ENCODE results near the gene MAGIX. TPM values are rescaled to one million over a fixed set of nuclear protein-coding genes. Genes with fewer than 3 reads are reported as not detected.
"Not testable (repeated sequence)": the region's sequence is repeated elsewhere in the genome, so short reads cannot be mapped to it uniquely, and the experiment has no call there.

Gene MAGIX
- polyA plus RNA-seq, 4 donors = 3.1 to 10.0 (median 6.4) TPM

GRCh38 chrX:49164589-49165360, 2.2 kb downstream of the MAGIX start:
- WGBS, 3 donors = 83 to 91% (median 86%) methylated on average over 29 to 31 of the region's 31 CpGs
- DNase-seq (no peak), FAIRE-seq (no peak)
- Histone ChIP-seq H3K4me3 (ENCODE audit: low read depth in 1 of 3, low read length in 3 of 3) (no peak overlapping the region), H3K9me3 (ENCODE audit: control insufficient read depth in 2 of 2, insufficient read depth in 1 of 2, low read depth in 1 of 2, low read length in 1 of 2) (no peaks in the 10 kb centered on the region), H3K4me1 (ENCODE audit: control insufficient read depth in 3 of 3, insufficient read depth in 2 of 3, low read depth in 1 of 3, low read length in 2 of 3) (peaks cover 0 to 12% (median 4%) of the 10 kb centered on the region in 3 donors), H3K27ac (ENCODE audit: low read depth in 1 of 3, low read length in 2 of 3) (peak overlapping the region in 2 of 3 donors; percentile 92 to 94), H3K36me3 (ENCODE audit: control insufficient read depth in 3 of 3, insufficient read depth in 2 of 3, low read depth in 1 of 3, low read length in 3 of 3) (peaks cover 0 to 4% (median 0%) of the 10 kb centered on the region in 3 donors), H3K27me3 (ENCODE audit: control insufficient read depth in 3 of 3, insufficient read depth in 3 of 3, low read length in 3 of 3) (no peaks in the 10 kb centered on the region)

DNA sequence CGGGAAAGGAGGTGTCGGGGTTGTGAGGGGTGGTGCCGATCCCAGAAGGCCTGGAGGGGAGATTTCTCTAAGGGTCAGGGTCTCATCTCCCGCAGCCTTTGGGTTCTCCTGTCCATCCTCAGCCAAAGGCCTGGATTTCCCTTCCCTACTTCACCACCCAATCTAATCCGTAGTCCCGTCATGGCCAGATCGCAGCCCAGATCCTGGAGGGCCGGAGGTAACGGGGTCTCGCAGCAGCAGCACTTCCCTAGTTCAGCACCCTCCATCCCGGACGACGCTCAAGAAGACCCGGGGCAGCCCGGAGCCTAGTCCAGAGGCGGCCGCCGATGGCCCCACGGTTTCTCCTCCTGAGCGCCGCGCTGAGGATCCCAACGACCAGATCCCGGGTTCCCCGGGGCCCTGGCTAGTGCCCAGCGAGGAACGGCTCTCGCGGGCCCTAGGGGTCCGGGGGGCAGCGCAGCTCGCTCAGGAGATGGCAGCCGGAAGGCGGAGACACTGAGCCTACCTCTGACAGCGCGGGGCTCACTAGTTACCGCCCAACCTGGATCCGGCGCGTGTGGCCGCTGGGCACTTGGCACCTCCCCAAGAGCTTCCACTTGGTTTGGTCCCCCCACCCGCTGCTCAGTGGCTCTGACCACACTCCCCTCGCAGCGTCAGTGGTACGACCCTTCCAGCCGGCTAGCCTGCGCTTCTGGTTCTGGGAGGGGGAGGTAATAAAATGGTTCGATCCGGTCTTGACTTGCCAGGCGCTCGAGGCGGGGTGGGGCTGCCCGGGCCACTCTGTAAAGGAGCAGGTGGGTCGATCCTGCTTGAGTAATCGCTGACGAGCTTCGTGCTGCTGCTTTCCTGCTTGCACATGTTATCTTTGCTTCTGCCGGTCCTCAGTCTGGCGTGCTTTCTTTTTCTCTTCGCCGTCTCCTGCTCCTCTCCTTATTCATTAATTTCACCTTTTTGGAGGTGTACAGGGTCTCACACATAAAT, 3.6 kb downstream of the MAGIX start:
- Histone ChIP-seq H3K36me3 (ENCODE audit: control insufficient read depth in 3 of 3, insufficient read depth in 2 of 3, low read depth in 1 of 3, low read length in 3 of 3) (peaks cover 0 to 4% (median 0%) of the 10 kb centered on the region in 3 donors), H3K9me3 (ENCODE audit: control insufficient read depth in 2 of 2, insufficient read depth in 1 of 2, low read depth in 1 of 2, low read length in 1 of 2) (no peaks in the 10 kb centered on the region), H3K4me1 (ENCODE audit: control insufficient read depth in 3 of 3, insufficient read depth in 2 of 3, low read depth in 1 of 3, low read length in 2 of 3) (peaks cover 0 to 12% (median 4%) of the 10 kb centered on the region in 3 donors), H3K27ac (ENCODE audit: low read depth in 1 of 3, low read length in 2 of 3) (peak overlapping the region; percentile 82 to 98 (median 94)), H3K27me3 (ENCODE audit: control insufficient read depth in 3 of 3, insufficient read depth in 3 of 3, low read length in 3 of 3) (no peaks in the 10 kb centered on the region), H3K4me3 (ENCODE audit: low read depth in 1 of 3, low read length in 3 of 3) (peak overlapping the region in 2 of 3 donors; percentile 47 to 50)
- WGBS, 3 donors = 2 to 37% (median 10%) methylated on average over 26 to 61 of the region's 61 CpGs
- DNase-seq (peak; percentile 88 to 92), FAIRE-seq (no peak)

GRCh38 chrX:49166914-49167739, 4.6 kb downstream of the MAGIX start:
- peaks cover 0 to 12% (median 4%) of the 10 kb centered on the region in 3 donors for H3K4me1 ChIP-seq (ENCODE audit: control insufficient read depth in 3 of 3, insufficient read depth in 2 of 3, low read depth in 1 of 3, low read length in 2 of 3)
- peak overlapping the region in 2 of 3 donors; percentile 34 to 50 for H3K4me3 ChIP-seq (ENCODE audit: low read depth in 1 of 3, low read length in 3 of 3)
- H3K27me3 ChIP-seq (ENCODE audit: control insufficient read depth in 3 of 3, insufficient read depth in 3 of 3, low read length in 3 of 3) = no peaks in the 10 kb centered on the region
- peak overlapping the region; percentile 63 to 98 (median 94) for H3K27ac ChIP-seq (ENCODE audit: low read depth in 1 of 3, low read length in 2 of 3)
- WGBS, 3 donors = 2 to 39% (median 17%) methylated on average over 28 to 35 of the region's 35 CpGs
- no peaks in the 10 kb centered on the region for H3K9me3 ChIP-seq (ENCODE audit: control insufficient read depth in 2 of 2, insufficient read depth in 1 of 2, low read depth in 1 of 2, low read length in 1 of 2)
- peaks cover 0 to 4% (median 0%) of the 10 kb centered on the region in 3 donors for H3K36me3 ChIP-seq (ENCODE audit: control insufficient read depth in 3 of 3, insufficient read depth in 2 of 3, low read depth in 1 of 3, low read length in 3 of 3)
- DNase-seq (peak; percentile 63 to 70), FAIRE-seq (no peak)

DNA sequence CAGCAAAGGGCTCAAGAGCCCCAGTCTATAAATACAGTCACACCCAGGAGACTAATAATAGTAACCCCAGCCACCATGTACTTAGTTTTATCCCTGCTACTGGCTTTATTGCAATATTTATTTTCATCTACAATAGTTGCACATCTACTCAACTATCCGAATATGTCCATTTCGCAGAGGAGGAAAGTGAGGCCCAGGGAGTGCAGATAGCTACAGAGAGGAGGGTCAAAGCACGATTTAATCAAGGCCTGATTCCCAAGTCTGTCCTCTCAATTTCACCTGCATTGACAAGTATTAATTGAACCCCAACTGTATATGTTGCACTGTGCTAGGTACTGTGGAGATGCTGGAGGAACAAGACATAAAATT, 5.2 kb downstream of the MAGIX start:
- no peak for FAIRE-seq
- no peak for DNase-seq
- Histone ChIP-seq H3K4me1 (ENCODE audit: control insufficient read depth in 3 of 3, insufficient read depth in 2 of 3, low read depth in 1 of 3, low read length in 2 of 3) (peaks cover 0 to 12% (median 4%) of the 10 kb centered on the region in 3 donors), H3K27ac (ENCODE audit: low read depth in 1 of 3, low read length in 2 of 3) (peak overlapping the region; percentile 63 to 98 (median 94)), H3K9me3 (ENCODE audit: control insufficient read depth in 2 of 2, insufficient read depth in 1 of 2, low read depth in 1 of 2, low read length in 1 of 2) (no peaks in the 10 kb centered on the region), H3K4me3 (ENCODE audit: low read depth in 1 of 3, low read length in 3 of 3) (peak overlapping the region in 1 of 3 donors; percentile 34), H3K36me3 (ENCODE audit: control insufficient read depth in 3 of 3, insufficient read depth in 2 of 3, low read depth in 1 of 3, low read length in 3 of 3) (peaks cover 0 to 4% (median 0%) of the 10 kb centered on the region in 3 donors), H3K27me3 (ENCODE audit: control insufficient read depth in 3 of 3, insufficient read depth in 3 of 3, low read length in 3 of 3) (no peaks in the 10 kb centered on the region)
- 56 to 75% (median 65%) methylated on average over 3 of the region's 3 CpGs for WGBS, 3 donors

- H3K9me3 ChIP-seq (ENCODE audit: control insufficient read depth in 2 of 2, insufficient read depth in 1 of 2, low read depth in 1 of 2, low read length in 1 of 2) = no peaks in the 10 kb centered on the region
- peaks cover 0 to 36% (median 4%) of the 10 kb centered on the region in 3 donors for H3K36me3 ChIP-seq (ENCODE audit: control insufficient read depth in 3 of 3, insufficient read depth in 2 of 3, low read depth in 1 of 3, low read length in 3 of 3)
- no peaks in the 10 kb centered on the region for H3K27me3 ChIP-seq (ENCODE audit: control insufficient read depth in 3 of 3, insufficient read depth in 3 of 3, low read length in 3 of 3)
- H3K27ac ChIP-seq (ENCODE audit: low read depth in 1 of 3, low read length in 2 of 3) = peak within 1 kb of the TSS; percentile 70 to 96 (median 83)
- H3K4me1 ChIP-seq (ENCODE audit: control insufficient read depth in 3 of 3, insufficient read depth in 2 of 3, low read depth in 1 of 3, low read length in 2 of 3) = peaks cover 0 to 15% (median 4%) of the 10 kb centered on the region in 3 donors
- no peak for FAIRE-seq
- peak within 1 kb of the TSS; percentile 56 to 81 (median 57) for H3K4me3 ChIP-seq (ENCODE audit: low read depth in 1 of 3, low read length in 3 of 3)
- WGBS, 3 donors = 1 to 40% (median 5%) methylated on average over 20 to 46 of the region's 46 CpGs
- DNase-seq = peak; percentile 56 to 73
These were observed 9.3 kb downstream of the MAGIX start, which contains the start of gene PLP2 for GRCh38 chrX:49171752-49172279. Gene PLP2 (plus strand): TSS chrX:49171898. CDS start chrX:49172001, 103 bp downstream.

DNA sequence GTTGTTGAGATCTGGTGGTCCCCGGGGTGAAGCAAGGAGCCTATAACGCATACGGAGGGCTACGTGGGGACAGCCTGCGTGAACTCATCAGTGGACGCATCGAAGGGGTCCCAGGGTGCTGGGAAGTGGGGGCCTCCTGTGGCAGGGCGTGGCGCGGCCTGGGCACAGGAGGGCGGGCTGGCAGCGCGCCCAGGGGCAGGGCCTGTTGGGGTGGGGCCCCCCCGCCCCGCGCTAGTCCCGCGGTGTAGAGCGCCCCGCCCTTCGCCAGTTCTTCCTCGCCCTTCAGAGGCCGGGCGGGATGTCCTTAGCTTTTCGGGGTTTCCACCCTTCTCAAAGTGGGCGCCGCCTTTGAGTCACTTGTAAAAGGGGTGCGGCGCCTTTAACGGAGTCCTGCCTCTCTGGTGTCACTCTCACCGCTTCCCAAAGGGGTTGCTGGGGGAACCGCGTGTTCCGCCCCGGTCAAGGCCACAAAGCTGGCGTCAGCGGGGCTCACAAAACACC, 9.8 kb downstream of the MAGIX start:
- FAIRE-seq (no peak), DNase-seq (peak; percentile 76 to 81)
- H3K36me3 ChIP-seq (ENCODE audit: control insufficient read depth in 3 of 3, insufficient read depth in 2 of 3, low read depth in 1 of 3, low read length in 3 of 3) = peaks cover 0 to 38% (median 4%) of the 10 kb centered on the region in 3 donors
- peaks cover 0 to 12% (median 4%) of the 10 kb centered on the region in 3 donors for H3K4me1 ChIP-seq (ENCODE audit: control insufficient read depth in 3 of 3, insufficient read depth in 2 of 3, low read depth in 1 of 3, low read length in 2 of 3)
- peak overlapping the region; percentile 56 to 81 (median 57) for H3K4me3 ChIP-seq (ENCODE audit: low read depth in 1 of 3, low read length in 3 of 3)
- H3K9me3 ChIP-seq (ENCODE audit: control insufficient read depth in 2 of 2, insufficient read depth in 1 of 2, low read depth in 1 of 2, low read length in 1 of 2) = no peaks in the 10 kb centered on the region
- H3K27ac ChIP-seq (ENCODE audit: low read depth in 1 of 3, low read length in 2 of 3) = peak overlapping the region; percentile 70 to 96 (median 83)
- WGBS, 3 donors = 1 to 48% (median 21%) methylated on average over 18 to 37 of the region's 37 CpGs
- H3K27me3 ChIP-seq (ENCODE audit: control insufficient read depth in 3 of 3, insufficient read depth in 3 of 3, low read length in 3 of 3) = no peaks in the 10 kb centered on the region

DNA sequence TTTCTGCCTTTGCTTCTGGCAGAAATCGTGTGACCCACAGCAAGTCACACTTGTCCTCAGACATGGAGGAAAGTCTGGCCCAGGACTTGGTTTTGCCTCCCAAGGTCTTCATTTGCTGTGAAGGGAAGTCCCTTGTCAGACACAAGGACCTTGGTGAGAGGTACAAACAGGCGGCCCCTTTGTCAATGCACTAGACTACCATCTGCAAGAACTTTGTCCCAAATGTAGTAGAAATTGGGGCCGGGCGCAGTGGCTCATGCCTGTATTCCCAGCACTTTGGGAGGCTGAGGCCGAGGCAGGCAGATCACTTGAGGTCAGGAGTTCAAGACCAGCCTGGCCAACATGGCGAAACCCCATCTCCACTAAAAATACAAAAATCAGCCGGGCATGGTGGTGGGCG, 11.0 kb downstream of the MAGIX start:
- not testable (repeated sequence) for DNase-seq, FAIRE-seq
- peaks cover 0 to 50% (median 4%) of the 10 kb centered on the region in 3 donors for H3K36me3 ChIP-seq (ENCODE audit: control insufficient read depth in 3 of 3, insufficient read depth in 2 of 3, low read depth in 1 of 3, low read length in 3 of 3)

More for the DNA sequence above, 11.0 kb downstream of the MAGIX start:
- 91 to 94% (median 94%) methylated on average over 4 to 8 of the region's 8 CpGs for WGBS, 3 donors
- H3K9me3 ChIP-seq (ENCODE audit: control insufficient read depth in 2 of 2, insufficient read depth in 1 of 2, low read depth in 1 of 2, low read length in 1 of 2); H3K4me3 ChIP-seq (ENCODE audit: low read depth in 1 of 3, low read length in 3 of 3); H3K27me3 ChIP-seq (ENCODE audit: control insufficient read depth in 3 of 3, insufficient read depth in 3 of 3, low read length in 3 of 3); H3K4me1 ChIP-seq (ENCODE audit: control insufficient read depth in 3 of 3, insufficient read depth in 2 of 3, low read depth in 1 of 3, low read length in 2 of 3): not testable (repeated sequence)
- H3K27ac ChIP-seq (ENCODE audit: low read depth in 1 of 3, low read length in 2 of 3) = peak overlapping the region in 1 of 3 donors; percentile 96
